HepG2 (cell line): ENCODE results near the gene RGS19.

ENCODE experiments used
- CENPT ChIP-seq: sonication (generic); formaldehyde crosslinking; IDR thresholded peaks from 2 replicates; pipeline ENCODE4 v1.8.0; 2022; ENCODE audit warnings: low read depth, mild to moderate bottlenecking, moderate library complexity, missing genetic modification reagents
- NFE2L2 ChIP-seq: fragments of 150-350 bp; IDR thresholded peaks from 2 replicates; pipeline ENCODE4 v1.6.1; 2014; ENCODE audit warnings: low read length
- ZNF24 ChIP-seq: fragments of 450-650 bp; IDR thresholded peaks from 2 replicates; pipeline ENCODE4 v1.6.1; 2017; ENCODE audit warnings: antibody characterized with exemption, mild to moderate bottlenecking
- ZNF337 ChIP-seq: sonication (generic); formaldehyde crosslinking; IDR thresholded peaks from 2 replicates; pipeline ENCODE4 v1.5.1; 2020; ENCODE audit warnings: missing genetic modification reagents, low read depth, mild to moderate bottlenecking, borderline replicate concordance
- ZNF552 ChIP-seq: sonication (generic); formaldehyde crosslinking; IDR thresholded peaks from 2 replicates; pipeline ENCODE4 v1.9.0; 2022; ENCODE audit warnings: missing genetic modification reagents, mild to moderate bottlenecking, borderline replicate concordance

GRCh38 chr20:64031822-64032314, 47.5 kb downstream of the RGS19 start:
- no peak for TF ChIP-seq CENPT (CRISPR knock-in tag)
- TF ChIP-seq NFE2L2: no peak
- no peak for TF ChIP-seq ZNF24
- TF ChIP-seq ZNF552 (CRISPR knock-in tag): no peak
- no peak for TF ChIP-seq ZNF337 (CRISPR knock-in tag)
